Type B pancreatic cell (in vitro differentiated cells): ENCODE results near the gene TCF4. TPM values are rescaled to one million over a fixed set of nuclear protein-coding genes. Genes with fewer than 3 reads are reported as not detected.

Experiments
- DNase-seq: peaks from one replicate; pipeline ENCODE4 v3.0.0; 2021; ENCODE audit warnings: mixed read lengths; ENCODE audit not compliant: unreplicated experiment; ENCODE audit errors: extremely low spot score
- H3K27ac Mint-ChIP-seq: 2 replicates; pipeline ENCODE4 v1.8.0; 2021; ENCODE audit warnings: mild to moderate bottlenecking, mixed read lengths
- H3K27me3 Mint-ChIP-seq: 2 replicates; pipeline ENCODE4 v1.8.0; 2021; ENCODE audit warnings: mixed read lengths
- H3K36me3 Mint-ChIP-seq: 2 replicates; pipeline ENCODE4 v1.8.0; 2021; ENCODE audit warnings: mixed read lengths
- H3K4me1 Mint-ChIP-seq: one replicate; pipeline ENCODE4 v1.8.0; 2021; ENCODE audit warnings: mixed read lengths; ENCODE audit not compliant: unreplicated experiment
- H3K4me3 Mint-ChIP-seq: 2 replicates; pipeline ENCODE4 v1.8.0; 2021; ENCODE audit warnings: mild to moderate bottlenecking, mixed read lengths
- H3K9me3 Mint-ChIP-seq: 2 replicates; pipeline ENCODE4 v1.8.0; 2021; ENCODE audit warnings: mixed read lengths
- total RNA-seq: library from RNA; stranded (reverse); gene quantifications from 2 replicates; pipeline ENCODE4 v1.2.1, GENCODE V29; 2021; ENCODE audit warnings: low replicate concordance
- TF ChIP-seq, protein P1 (sequence below): fragments of 200-600 bp; sonication (generic); conservative IDR thresholded peaks from 2 replicates; pipeline ENCODE4 v1.5.0; 2021; ENCODE audit warnings: antibody characterized with exemption, mild to moderate bottlenecking

The TCF4 gene
- total RNA-seq, 1 donor from 2014 or later: 189 TPM

DNA sequence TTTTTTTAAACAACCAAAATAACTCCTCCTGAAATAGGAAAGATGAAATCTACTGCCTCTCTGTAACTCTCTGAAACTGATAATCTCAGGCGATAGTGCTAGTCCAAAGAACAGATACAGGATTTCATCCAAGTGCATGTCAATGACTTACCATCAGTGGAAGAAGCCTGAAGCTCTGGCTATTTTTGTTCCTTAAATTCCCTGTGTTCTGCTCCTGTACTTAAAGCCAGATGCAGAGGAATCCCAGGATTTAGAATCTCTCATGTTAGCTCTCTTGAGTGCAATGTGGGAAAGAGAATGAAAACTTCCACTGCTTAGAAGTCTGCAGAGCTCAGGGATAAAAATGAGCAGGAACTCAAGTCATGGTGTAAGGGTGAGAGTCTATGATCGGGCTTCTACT lies 291.9 kb downstream of the TCF4 start:
- no peak overlapping the region for H3K27ac Mint-ChIP-seq
- H3K4me1 Mint-ChIP-seq: peaks cover 44% of the 10 kb centered on the region
- no peak for DNase-seq
- TF ChIP-seq, protein P1, sequence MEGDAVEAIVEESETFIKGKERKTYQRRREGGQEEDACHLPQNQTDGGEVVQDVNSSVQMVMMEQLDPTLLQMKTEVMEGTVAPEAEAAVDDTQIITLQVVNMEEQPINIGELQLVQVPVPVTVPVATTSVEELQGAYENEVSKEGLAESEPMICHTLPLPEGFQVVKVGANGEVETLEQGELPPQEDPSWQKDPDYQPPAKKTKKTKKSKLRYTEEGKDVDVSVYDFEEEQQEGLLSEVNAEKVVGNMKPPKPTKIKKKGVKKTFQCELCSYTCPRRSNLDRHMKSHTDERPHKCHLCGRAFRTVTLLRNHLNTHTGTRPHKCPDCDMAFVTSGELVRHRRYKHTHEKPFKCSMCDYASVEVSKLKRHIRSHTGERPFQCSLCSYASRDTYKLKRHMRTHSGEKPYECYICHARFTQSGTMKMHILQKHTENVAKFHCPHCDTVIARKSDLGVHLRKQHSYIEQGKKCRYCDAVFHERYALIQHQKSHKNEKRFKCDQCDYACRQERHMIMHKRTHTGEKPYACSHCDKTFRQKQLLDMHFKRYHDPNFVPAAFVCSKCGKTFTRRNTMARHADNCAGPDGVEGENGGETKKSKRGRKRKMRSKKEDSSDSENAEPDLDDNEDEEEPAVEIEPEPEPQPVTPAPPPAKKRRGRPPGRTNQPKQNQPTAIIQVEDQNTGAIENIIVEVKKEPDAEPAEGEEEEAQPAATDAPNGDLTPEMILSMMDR: no peak
- peaks cover 15% of the 10 kb centered on the region for H3K36me3 Mint-ChIP-seq
- H3K9me3 Mint-ChIP-seq: no peaks in the 10 kb centered on the region
- H3K4me3 Mint-ChIP-seq: no peak overlapping the region
- no peaks in the 10 kb centered on the region for H3K27me3 Mint-ChIP-seq

DNA sequence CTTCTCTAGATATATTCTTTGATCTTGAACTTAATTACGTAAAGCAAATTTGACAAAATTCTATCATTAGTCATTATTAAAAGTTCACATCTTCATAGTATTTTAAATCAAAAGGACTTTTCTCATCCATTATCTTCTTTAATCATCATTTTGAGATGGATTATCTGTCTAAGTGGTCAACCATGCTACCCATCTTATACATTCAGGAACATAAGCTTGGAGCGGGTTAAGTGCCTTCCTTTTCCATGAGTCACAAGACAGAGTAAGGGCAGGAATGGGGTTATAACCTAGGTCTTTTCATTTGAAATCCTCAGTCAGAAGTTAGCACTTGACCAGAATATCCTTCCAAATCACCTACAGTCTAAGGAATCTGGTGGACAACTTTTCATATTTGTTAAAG lies 297.1 kb downstream of the TCF4 start:
- H3K36me3 Mint-ChIP-seq: peaks cover 15% of the 10 kb centered on the region
- peaks cover 24% of the 10 kb centered on the region for H3K4me1 Mint-ChIP-seq
- TF ChIP-seq, protein P1: no peak
- no peak for DNase-seq
- H3K9me3 Mint-ChIP-seq: no peaks in the 10 kb centered on the region
- H3K27me3 Mint-ChIP-seq: no peaks in the 10 kb centered on the region
- H3K27ac Mint-ChIP-seq: no peak overlapping the region
- H3K4me3 Mint-ChIP-seq: no peak overlapping the region

DNA sequence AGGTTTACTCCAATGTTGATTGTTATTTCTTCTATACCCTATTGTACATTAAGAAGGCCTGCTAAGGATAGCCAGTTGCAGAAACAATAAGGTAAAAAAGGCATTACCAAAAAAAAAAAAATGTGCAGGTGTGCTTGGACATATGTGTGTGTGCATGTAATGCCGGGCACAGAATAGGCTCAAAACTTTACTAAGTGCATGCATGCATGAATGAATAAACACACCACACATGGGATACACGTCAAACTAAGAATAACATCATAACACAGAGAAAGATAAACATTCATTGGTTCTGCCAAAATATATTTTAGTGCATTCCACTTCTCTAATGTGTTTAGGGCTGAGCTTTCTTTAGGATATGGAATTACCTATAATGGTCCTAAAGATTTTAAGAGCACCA lies 298.2 kb downstream of the TCF4 start:
- Mint-ChIP-seq H3K4me1 (peaks cover 29% of the 10 kb centered on the region), H3K27me3 (no peaks in the 10 kb centered on the region), H3K4me3 (no peak overlapping the region), H3K27ac (no peak overlapping the region), H3K36me3 (peaks cover 12% of the 10 kb centered on the region), H3K9me3 (no peaks in the 10 kb centered on the region)
- TF ChIP-seq, protein P1: no peak
- DNase-seq: no peak

DNA sequence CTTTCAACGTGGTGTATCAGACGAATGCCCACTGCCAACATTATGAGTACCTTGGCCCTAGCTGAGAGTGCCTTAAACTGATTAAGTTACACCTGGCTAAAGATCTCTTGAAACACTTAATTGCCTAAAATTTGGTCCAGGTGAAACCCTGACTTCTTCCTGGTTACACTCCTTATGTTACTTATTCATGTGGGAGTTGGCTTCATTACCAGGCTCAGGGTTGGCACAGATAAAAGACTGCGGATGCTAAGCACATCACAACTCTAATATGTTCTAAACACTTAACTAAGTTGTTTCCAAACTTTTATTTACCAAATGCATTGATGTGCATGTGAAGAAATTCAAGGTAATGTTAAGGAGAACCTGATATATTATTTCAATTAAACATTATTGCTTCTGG lies 298.9 kb downstream of the TCF4 start:
- Mint-ChIP-seq H3K4me3 (no peak overlapping the region), H3K27me3 (no peaks in the 10 kb centered on the region), H3K36me3 (peaks cover 9% of the 10 kb centered on the region), H3K9me3 (no peaks in the 10 kb centered on the region), H3K27ac (no peak overlapping the region), H3K4me1 (peaks cover 32% of the 10 kb centered on the region)
- DNase-seq: no peak
- TF ChIP-seq, protein P1: no peak

DNA sequence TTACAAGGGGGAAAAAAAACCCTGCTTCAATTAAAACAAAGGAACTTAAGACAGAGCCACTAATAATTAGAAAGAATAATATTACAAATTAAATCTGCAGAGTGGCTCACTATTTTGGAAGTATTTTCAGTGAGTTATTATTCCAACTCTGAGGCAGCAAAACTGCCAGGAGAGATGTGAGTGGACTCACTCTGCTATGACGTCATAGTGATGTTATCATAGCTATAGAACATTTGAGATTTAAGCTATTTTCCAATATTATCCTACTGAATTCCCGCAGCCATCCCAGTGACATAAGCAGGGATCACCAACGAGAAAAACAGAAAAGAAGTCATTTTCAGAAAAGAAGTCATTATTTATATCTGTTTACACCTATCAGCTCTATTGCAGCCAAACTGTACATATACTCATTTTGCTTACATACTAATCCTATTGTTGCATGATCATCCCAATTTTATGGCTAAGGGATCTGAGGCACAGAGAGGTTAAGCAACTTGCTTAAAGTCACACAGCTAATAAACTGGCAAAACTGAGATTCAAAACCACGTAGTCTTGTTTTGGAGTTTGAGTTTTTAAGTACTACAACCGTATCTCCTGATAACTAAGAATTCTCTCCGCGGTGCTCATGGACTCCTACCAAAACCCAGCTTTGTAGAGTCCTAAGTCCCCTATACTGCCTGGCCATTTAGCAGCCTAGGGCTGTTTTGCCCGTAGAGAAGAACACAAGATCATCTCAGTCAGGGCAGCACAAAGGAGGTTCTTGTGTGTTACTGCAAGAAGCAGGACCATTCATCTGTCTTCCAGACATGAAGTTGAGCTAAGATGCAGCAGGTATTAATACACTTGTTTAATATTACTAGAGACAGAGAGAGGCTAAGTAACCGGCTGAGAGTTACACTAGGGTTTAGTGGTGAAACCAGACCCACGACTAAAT lies 299.8 kb downstream of the TCF4 start:
- Mint-ChIP-seq H3K36me3 (peaks cover 4% of the 10 kb centered on the region), H3K9me3 (no peaks in the 10 kb centered on the region), H3K4me3 (no peak overlapping the region), H3K27me3 (no peaks in the 10 kb centered on the region), H3K27ac (no peak overlapping the region), H3K4me1 (peaks cover 32% of the 10 kb centered on the region)
- DNase-seq: no peak
- TF ChIP-seq, protein P1: no peak
